Measurements from ENCODE around the gene GNLY.

GRCh38 chr2:85678794-85679672, 15.1 kb upstream of the GNLY start:
- no peak for TF ChIP-seq POLR2AphosphoS5 (IDR thresholded peaks at IDR 0.05; ENCODE audit: low read depth, low read length)
- TF ChIP-seq SIN3A (IDR thresholded peaks at IDR 0.05; ENCODE audit: borderline replicate concordance, insufficient read depth, low read length), result no peak
- no peak for TF ChIP-seq REST (IDR thresholded peaks at IDR 0.05; ENCODE audit: insufficient read depth in 1 of 2, low read depth in 2 of 2, low read length in 2 of 2)
- TF ChIP-seq TAF1 (IDR thresholded peaks at IDR 0.05; ENCODE audit: borderline replicate concordance, insufficient read depth, low read length), result no peak
